Thoracic aorta (tissue), 2 donors: ENCODE measurements around the gene PDZD7. TPM values are rescaled to one million over a fixed set of nuclear protein-coding genes. Genes with fewer than 3 reads are reported as not detected.

Experiments used
- ATAC-seq: fragments of 150-250 bp; one replicate; pipeline ENCODE4 v1.8.0; 2017; ENCODE audit warnings: low read depth; ENCODE audit not compliant: insufficient number of reproducible peaks, low FRiP score
- DNase-seq: peaks from one replicate; pipeline ENCODE4 v3.0.0-alpha.2; 2020; ENCODE audit warnings: low spot score
- H3K27ac ChIP-seq, 2 donors: fragments of 200-600 bp; sonication (generic); 1 replicate in 1 of 2; 2 replicates in 1 of 2; pipeline ENCODE4 v1.5.1; 2016; ENCODE audit warnings: mild to moderate bottlenecking in 2 of 2, moderate library complexity in 2 of 2
- H3K27me3 ChIP-seq: fragments of 200-600 bp; sonication (generic); replicated peaks from 2 replicates; pipeline ENCODE4 v1.6.0; 2016; ENCODE audit warnings: mild to moderate bottlenecking; ENCODE audit not compliant: insufficient read depth
- H3K36me3 ChIP-seq: fragments of 200-600 bp; sonication (generic); one replicate; pipeline ENCODE4 v1.5.1; 2016
- H3K4me1 ChIP-seq, 2 donors: fragments of 200-600 bp; sonication (generic); 1 replicate in 1 of 2; 2 replicates in 1 of 2; pipeline versions ENCODE4 v1.5.1 to v1.6.0; 2016; ENCODE audit warnings: low read depth in 2 of 2, mild to moderate bottlenecking in 1 of 2; ENCODE audit not compliant: control insufficient read depth in 1 of 2
- H3K4me3 ChIP-seq: fragments of 200-600 bp; sonication (generic); 2 replicates; pipeline ENCODE4 v1.5.1; 2016; ENCODE audit warnings: mild to moderate bottlenecking
- H3K9me3 ChIP-seq: fragments of 200-600 bp; sonication (generic); 2 replicates; pipeline ENCODE4 v1.5.1; 2016
- total RNA-seq, 2 donors: library from RNA; depleted of rRNA; stranded (reverse); fragments of >200 nt; gene quantifications; one replicate each; pipeline versions ENCODE4 v1.1.0 to v1.2.3, GENCODE V29; 2016
- TF ChIP-seq, protein P1 (sequence below): fragments of 200-600 bp; sonication (generic); IDR thresholded peaks from one replicate; pipeline ENCODE4 v1.5.1; 2019; ENCODE audit warnings: antibody characterized with exemption

PDZD7 gene
- total RNA-seq, 2 donors from 2014 or later, result 0.14 to 1.1 TPM

DNA sequence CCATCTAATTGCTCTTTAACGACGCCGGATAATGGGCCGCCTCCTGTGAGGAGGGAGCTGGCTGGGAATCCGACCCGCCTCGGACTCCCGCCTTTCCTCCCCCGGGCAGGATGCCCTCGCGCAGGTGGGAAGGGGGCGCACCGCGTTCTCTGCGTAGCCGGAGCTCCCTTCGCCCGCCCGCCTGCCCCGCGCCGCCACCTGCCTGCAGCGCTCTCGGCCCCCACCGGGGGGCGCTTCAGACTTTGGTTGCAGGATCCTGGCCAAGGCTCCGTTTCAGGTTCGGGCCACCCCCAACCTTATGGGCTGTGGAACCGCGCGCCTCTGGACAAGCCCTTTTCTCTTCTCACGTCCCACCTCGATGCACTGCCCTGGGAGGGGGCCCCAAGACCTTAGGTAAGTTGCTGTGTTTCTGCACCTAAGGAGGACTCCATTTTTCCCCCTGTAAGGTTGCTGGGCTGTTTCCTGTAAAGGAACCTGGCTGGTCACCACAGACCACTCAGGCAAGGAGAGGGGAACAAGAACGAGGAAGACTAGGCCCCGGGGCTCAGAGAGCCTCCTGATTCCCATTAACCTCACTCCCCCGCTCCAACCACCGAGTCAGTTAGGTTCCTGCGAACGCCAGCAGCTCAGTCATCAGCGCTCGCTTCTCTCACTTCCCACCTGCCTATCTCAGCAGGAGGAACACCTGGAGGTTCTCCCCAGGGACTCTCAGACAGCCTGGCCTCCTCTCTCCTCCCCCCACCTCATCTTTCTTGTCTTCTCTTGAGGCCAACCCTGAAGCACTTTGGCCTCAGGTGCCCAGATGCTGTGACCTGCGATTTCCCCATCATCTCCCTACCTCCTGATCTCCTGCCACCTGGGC, 19.5 kb upstream of the PDZD7 start:
- Histone ChIP-seq H3K9me3 (no peaks in the 10 kb centered on the region), H3K36me3 (no peaks in the 10 kb centered on the region), H3K27ac (no peak overlapping the region), H3K4me3 (peak overlapping the region; percentile 47), H3K27me3 (peaks cover 27% of the 10 kb centered on the region), H3K4me1 (peaks cover 7 to 19% of the 10 kb centered on the region in 2 donors)
- TF ChIP-seq, protein P1, sequence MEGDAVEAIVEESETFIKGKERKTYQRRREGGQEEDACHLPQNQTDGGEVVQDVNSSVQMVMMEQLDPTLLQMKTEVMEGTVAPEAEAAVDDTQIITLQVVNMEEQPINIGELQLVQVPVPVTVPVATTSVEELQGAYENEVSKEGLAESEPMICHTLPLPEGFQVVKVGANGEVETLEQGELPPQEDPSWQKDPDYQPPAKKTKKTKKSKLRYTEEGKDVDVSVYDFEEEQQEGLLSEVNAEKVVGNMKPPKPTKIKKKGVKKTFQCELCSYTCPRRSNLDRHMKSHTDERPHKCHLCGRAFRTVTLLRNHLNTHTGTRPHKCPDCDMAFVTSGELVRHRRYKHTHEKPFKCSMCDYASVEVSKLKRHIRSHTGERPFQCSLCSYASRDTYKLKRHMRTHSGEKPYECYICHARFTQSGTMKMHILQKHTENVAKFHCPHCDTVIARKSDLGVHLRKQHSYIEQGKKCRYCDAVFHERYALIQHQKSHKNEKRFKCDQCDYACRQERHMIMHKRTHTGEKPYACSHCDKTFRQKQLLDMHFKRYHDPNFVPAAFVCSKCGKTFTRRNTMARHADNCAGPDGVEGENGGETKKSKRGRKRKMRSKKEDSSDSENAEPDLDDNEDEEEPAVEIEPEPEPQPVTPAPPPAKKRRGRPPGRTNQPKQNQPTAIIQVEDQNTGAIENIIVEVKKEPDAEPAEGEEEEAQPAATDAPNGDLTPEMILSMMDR, result peak; percentile 88
- ATAC-seq, result no peak
- no peak for DNase-seq

DNA sequence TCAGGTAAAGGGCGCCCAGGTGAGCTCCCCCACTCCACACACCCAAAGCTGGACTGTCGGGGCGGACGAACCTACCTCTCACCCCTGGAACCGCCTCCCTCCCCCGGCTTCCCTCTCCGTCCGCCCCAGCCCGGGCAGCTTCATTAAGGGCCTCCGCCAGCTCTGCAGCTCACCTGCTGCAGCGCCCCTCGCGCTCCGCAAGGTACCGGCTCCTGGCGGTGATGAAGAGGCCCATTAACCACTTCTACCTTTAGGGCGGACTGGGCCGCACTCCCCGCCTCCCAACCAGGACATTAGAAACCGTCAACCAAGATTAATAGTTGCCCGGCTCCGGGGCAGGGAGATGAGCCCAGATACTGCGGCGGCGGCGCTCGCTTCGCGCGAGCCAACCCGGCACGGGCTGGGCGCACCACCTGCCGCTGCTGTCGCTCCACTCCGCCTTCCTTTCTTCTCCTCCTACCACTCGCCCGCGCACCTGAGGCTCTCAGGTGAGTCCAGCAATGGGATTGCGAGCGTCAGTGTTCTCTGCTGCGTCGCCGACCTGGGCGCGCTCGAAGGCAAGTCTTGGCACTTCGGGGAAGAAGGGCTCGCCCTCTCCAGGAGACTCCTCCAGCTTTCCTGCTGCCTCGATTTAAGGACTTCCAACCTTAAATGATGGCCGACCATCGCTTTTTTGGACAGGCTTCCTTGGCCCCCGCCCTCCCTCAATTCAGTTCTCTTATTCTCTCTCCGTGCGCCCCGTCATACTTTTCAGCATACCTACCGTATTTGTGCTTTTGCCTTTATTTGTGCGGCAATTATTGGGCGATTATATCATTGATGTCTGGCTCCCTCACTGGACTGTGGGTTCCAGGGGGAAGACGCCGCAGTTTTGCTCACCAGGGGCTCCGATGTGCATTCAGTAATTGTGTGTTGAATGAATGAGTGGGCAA, 17.3 kb upstream of the PDZD7 start:
- no peak for ATAC-seq
- no peaks in the 10 kb centered on the region for H3K9me3 ChIP-seq
- H3K27me3 ChIP-seq, result peaks cover 27% of the 10 kb centered on the region
- H3K27ac ChIP-seq, result peak overlapping the region in 1 of 2 donors; percentile 28
- DNase-seq, result no peak
- no peak overlapping the region for H3K4me3 ChIP-seq
- TF ChIP-seq, protein P1, result no peak
- H3K36me3 ChIP-seq, result no peaks in the 10 kb centered on the region
- H3K4me1 ChIP-seq, result peaks cover 11 to 24% of the 10 kb centered on the region in 2 donors

DNA sequence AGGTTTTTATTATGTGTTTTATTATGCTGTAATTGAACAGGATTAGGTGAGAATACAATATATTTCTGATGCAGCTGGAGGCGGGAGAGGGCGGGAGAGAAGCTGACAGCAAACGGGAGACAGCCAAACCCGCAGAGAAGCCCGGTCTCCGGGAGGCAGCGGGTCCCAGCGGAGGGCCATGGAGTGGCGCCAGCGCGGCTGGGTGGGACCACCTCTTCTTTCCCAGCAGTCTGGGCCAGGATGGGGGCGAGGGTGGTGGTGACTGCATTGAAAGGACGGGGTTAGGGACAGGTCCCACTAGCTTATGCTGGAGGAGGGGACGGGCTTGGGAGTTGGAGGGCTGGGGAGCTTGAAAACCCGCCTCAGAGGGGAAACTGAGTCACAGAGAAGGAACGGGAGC, 16.3 kb upstream of the PDZD7 start:
- Histone ChIP-seq H3K36me3 (no peaks in the 10 kb centered on the region), H3K27me3 (peaks cover 27% of the 10 kb centered on the region), H3K4me3 (no peak overlapping the region), H3K9me3 (no peaks in the 10 kb centered on the region), H3K27ac (no peak overlapping the region), H3K4me1 (peaks cover 14 to 23% of the 10 kb centered on the region in 2 donors)
- DNase-seq (no peak), ATAC-seq (no peak)
- TF ChIP-seq, protein P1, result no peak

GRCh38 chr10:101046332-101047238, 15.7 kb upstream of the PDZD7 start:
- no peak overlapping the region for H3K4me3 ChIP-seq
- H3K27ac ChIP-seq, result no peak overlapping the region
- TF ChIP-seq, protein P1, result no peak
- H3K27me3 ChIP-seq, result peaks cover 27% of the 10 kb centered on the region
- H3K9me3 ChIP-seq, result no peaks in the 10 kb centered on the region
- H3K36me3 ChIP-seq, result no peaks in the 10 kb centered on the region
- peaks cover 16 to 25% of the 10 kb centered on the region in 2 donors for H3K4me1 ChIP-seq
- DNase-seq (no peak), ATAC-seq (no peak)
